ENCODE measurements around the gene WDR5. TPM values are rescaled to one million over a fixed set of nuclear protein-coding genes. Genes with fewer than 3 reads are reported as not detected.

WDR5 gene
- total and polyA plus RNA-seq, 9 of the 15 experiments (the other 6 are each of a cell fraction or from before 2014, with no cell fraction given), result 3.0 to 56.8 (median 38.6) TPM

GRCh38 chr9:134189145-134189469, 53.2 kb downstream of the WDR5 start:
- Histone ChIP-seq H3K4me2 (ENCODE audit: insufficient read depth, low read length) (no peak overlapping the region), H3K27ac (ENCODE audit: extremely low read depth, low read depth, low read length) (no peak overlapping the region), H3K79me2 (ENCODE audit: control insufficient read depth, insufficient read depth, low read length) (no peaks in the 10 kb centered on the region), H3K9me3 (replicated peaks; ENCODE audit: control insufficient read depth, insufficient read depth, low read depth, low read length) (no peaks in the 10 kb centered on the region), H3K36me3 (ENCODE audit: control insufficient read depth, insufficient read depth, low read length) (no peaks in the 10 kb centered on the region), H3K9me1 (ENCODE audit: control insufficient read depth, insufficient read depth, low read length) (no peaks in the 10 kb centered on the region), H3K27me3 (ENCODE audit: control insufficient read depth in 2 of 2, insufficient read depth in 2 of 2, low read length in 2 of 2) (peaks cover 5 to 53% of the 10 kb centered on the region in 2 experiments; a peak in 4 of 5 replicates), H3K9ac (ENCODE audit: insufficient read depth in 1 of 2, low read depth in 2 of 2, low read length in 2 of 2) (no peak overlapping the region), H3K4me3 (no peak overlapping the region), H4K20me1 (replicated peaks; ENCODE audit: control insufficient read depth, insufficient read depth, low read length) (peaks cover 9% of the 10 kb centered on the region; the same call in 1 of the 2 replicates), H2AFZ (ENCODE audit: low read depth, low read length) (no peak overlapping the region), H3K4me1 (replicated peaks in 1 of 2; ENCODE audit: control insufficient read depth in 2 of 2, insufficient read depth in 2 of 2, low read length in 2 of 2) (peaks cover 4 to 29% of the 10 kb centered on the region in 2 experiments; a peak in 3 of 5 replicates)
- intact Hi-C loops (cut with micrococcal nuclease) (no loop called here), in situ Hi-C loops (cut with MboI) (no loop called here)
- BruUV-seq (replicated peaks), result no TSS peak
- ChIA-PET CTCF (ENCODE audit: low intra/inter-chr PET ratio) (no interaction called here), POLR2A (no interaction called here)
- FAIRE-seq (no peak), ATAC-seq (no peak), DNase-seq (ENCODE audit: extremely low read depth in 1 of 4, low spot score in 3 of 4) (no peak)
- 30% methylated on average over 9 of the region's 15 CpGs for WGBS (ENCODE audit: insufficient coverage, low coverage, missing lambda C conversion rate)
- TF ChIP-seq DDX20 (tag; IDR thresholded peaks at IDR 0.05; ENCODE audit: low read depth), result no peak
- TF ChIP-seq CGGBP1 (CRISPR knock-in tag; IDR thresholded peaks at IDR 0.05), result no peak
- no peak for TF ChIP-seq TBL1XR1 (IDR thresholded peaks at IDR 0.05; ENCODE audit: low read length in 2 of 2)
- TF ChIP-seq POU5F1 (IDR thresholded peaks at IDR 0.05; ENCODE audit: borderline replicate concordance, low read depth, low read length, partially characterized antibody), result no peak
- no peak for TF ChIP-seq ZNF274 (IDR thresholded peaks at IDR 0.05; ENCODE audit: borderline replicate concordance, low read depth, low read length)
- no peak for TF ChIP-seq CBFB (CRISPR knock-in tag; IDR thresholded peaks at IDR 0.05)
- TF ChIP-seq TSC22D4 (tag; IDR thresholded peaks at IDR 0.05), result no peak
- no peak for TF ChIP-seq POLR2AphosphoS5 (IDR thresholded peaks at IDR 0.05; ENCODE audit: control insufficient read depth, insufficient read depth, low read depth, low read length)
- TF ChIP-seq EZH2 (IDR thresholded peaks at IDR 0.05; ENCODE audit: borderline replicate concordance, low read depth, low read length), result no peak
- TF ChIP-seq ZFX (CRISPR knock-in tag; IDR thresholded peaks at IDR 0.05), result no peak

Data from K562 (cell line).